K562 (cell line): ENCODE measurements around the gene GATB. TPM values are rescaled to one million over a fixed set of nuclear protein-coding genes. Genes with fewer than 3 reads are reported as not detected.

ENCODE experiments used
- ATAC-seq: fragments of 200-7000 bp; cut with Tn5 transposase; 3 replicates; pipeline ENCODE4 v1.9.1; 2020; ENCODE audit warnings: moderate library complexity
- BruUV-seq: library from RNA; stranded (reverse); fragments of 400-500 nt; replicated peaks from 2 replicates; lab custom pipeline; 2021; lab: Mats Ljungman, UMichigan
- CTCF ChIA-PET: fragments of 300-600 bp; formaldehyde crosslinking; extraction: SDS; loops from one replicate; lab custom pipeline; 2021; ENCODE audit warnings: low intra/inter-chr PET ratio; lab: Yijun Ruan, JAX
- POLR2A ChIA-PET: fragments of 300-600, 350-650 bp; sonication (Branson Sonifier 250); formaldehyde crosslinking; extraction: SDS; loops from one replicate; lab custom pipeline; 2021; ENCODE audit warnings: antibody characterized with exemption, inconsistent platforms; lab: Yijun Ruan, JAX
- DNase-seq, 4 experiments: peaks; one replicate each; pipeline versions ENCODE4 v3.0.0 to v3.0.0-alpha.2; 2011 to 2018; ENCODE audit warnings: low spot score in 3 of 4, mixed read lengths in 3 of 4; ENCODE audit errors: extremely low read depth in 1 of 4
- FAIRE-seq: peaks from 2 replicates; lab custom pipeline; 2011; peaks lifted over from hg19 to GRCh38; lab: Jason Lieb, UNC
- H2AFZ ChIP-seq: 2 replicates; pipeline ENCODE4 v1.6.0; 2011; ENCODE audit warnings: low read depth, low read length, control low read depth, inconsistent platforms
- H3K27ac ChIP-seq: fragments of 200-600 bp; 3 replicates; pipeline ENCODE4 v1.8.0; 2011; ENCODE audit warnings: low read depth, mild to moderate bottlenecking, control low read depth, inconsistent platforms, low read length, moderate library complexity, mixed read lengths; ENCODE audit errors: extremely low read depth
- H3K27me3 ChIP-seq, 2 experiments: fragments of 300-600 bp in 1 of 2; 2 replicates in 1 of 2; 3 replicates in 1 of 2; pipeline versions ENCODE4 v1.6.0 to v1.8.0; 2011; ENCODE audit warnings: inconsistent platforms in 2 of 2, low read length in 2 of 2, mild to moderate bottlenecking in 1 of 2, mixed read lengths in 1 of 2, moderate library complexity in 1 of 2; ENCODE audit not compliant: control insufficient read depth in 2 of 2, insufficient read depth in 2 of 2
- H3K36me3 ChIP-seq: fragments of 300-600 bp; 3 replicates; pipeline ENCODE4 v1.8.0; 2011; ENCODE audit warnings: mild to moderate bottlenecking, low read length, inconsistent platforms; ENCODE audit not compliant: control insufficient read depth, insufficient read depth
- H3K4me1 ChIP-seq, 2 experiments: fragments of 200-600 bp in 1 of 2; replicated peaks in 1 of 2; 2 replicates in 1 of 2; 3 replicates in 1 of 2; pipeline versions ENCODE4 v1.5.1 to v1.8.0; 2011; ENCODE audit warnings: inconsistent platforms in 2 of 2, low read length in 2 of 2, mild to moderate bottlenecking in 1 of 2, mixed read lengths in 1 of 2, moderate library complexity in 1 of 2; ENCODE audit not compliant: control insufficient read depth in 2 of 2, insufficient read depth in 2 of 2
- H3K4me2 ChIP-seq: 2 replicates; pipeline ENCODE4 v1.6.1; 2011; ENCODE audit warnings: low read length, control low read depth, inconsistent platforms, mixed read lengths; ENCODE audit not compliant: insufficient read depth
- H3K4me3 ChIP-seq: fragments of 200-600 bp; sonication (generic), shearing (Covaris generic); 2 replicates; pipeline ENCODE4 v1.5.1; 2016; ENCODE audit warnings: control low read depth, inconsistent platforms
- H3K79me2 ChIP-seq: fragments of 200-600 bp; 3 replicates; pipeline ENCODE4 v1.8.0; 2011; ENCODE audit warnings: low read length, inconsistent platforms; ENCODE audit not compliant: control insufficient read depth, insufficient read depth
- H3K9ac ChIP-seq, 2 experiments: 2 replicates each; pipeline versions ENCODE4 v1.6.0 to v1.6.1; 2011; ENCODE audit warnings: low read depth in 2 of 2, low read length in 2 of 2, control low read depth in 1 of 2, inconsistent platforms in 1 of 2, mild to moderate bottlenecking in 1 of 2, mixed read lengths in 1 of 2; ENCODE audit not compliant: insufficient read depth in 1 of 2
- H3K9me1 ChIP-seq: one replicate; pipeline ENCODE4 v1.6.0; 2011; ENCODE audit warnings: inconsistent platforms, mild to moderate bottlenecking, low read length, moderate library complexity; ENCODE audit not compliant: control insufficient read depth, insufficient read depth
- H3K9me3 ChIP-seq: replicated peaks from 2 replicates; pipeline ENCODE4 v1.5.1; 2011; ENCODE audit warnings: low read depth, low read length, inconsistent platforms; ENCODE audit not compliant: control insufficient read depth, insufficient read depth
- H4K20me1 ChIP-seq: replicated peaks from 2 replicates; pipeline ENCODE4 v1.6.1; 2011; ENCODE audit warnings: low read length, inconsistent platforms, mixed read lengths; ENCODE audit not compliant: control insufficient read depth, insufficient read depth
- CXXC5 ChIP-seq: fragments of 250-450 bp; sonication (Bioruptor Pico); IDR thresholded peaks from 2 replicates; pipeline ENCODE4 v1.8.0; 2022; ENCODE audit warnings: inconsistent platforms, mild to moderate bottlenecking, moderate library complexity
- ETS2 ChIP-seq: IDR thresholded peaks from 2 replicates; pipeline ENCODE4 v1.6.1; 2016; ENCODE audit warnings: borderline replicate concordance, missing genetic modification characterization, mild to moderate bottlenecking, moderate library complexity, missing compliant biosample characterization; ENCODE audit not compliant: poor library complexity, severe bottlenecking
- HDAC8 ChIP-seq: fragments of 450-650 bp; IDR thresholded peaks from 2 replicates; pipeline ENCODE4 v1.6.1; 2016; ENCODE audit warnings: mild to moderate bottlenecking, missing genetic modification characterization, moderate library complexity, missing compliant biosample characterization
- NCOA2 ChIP-seq, 2 experiments: fragments of 450-650 bp; IDR thresholded peaks; 2 replicates each; pipeline ENCODE4 v1.6.1; 2018; ENCODE audit warnings: mild to moderate bottlenecking in 2 of 2, moderate library complexity in 1 of 2; ENCODE audit not compliant: partially characterized antibody in 2 of 2
- PHTF2 ChIP-seq: fragments of 250-450 bp; sonication (Bioruptor Pico); IDR thresholded peaks from 2 replicates; pipeline ENCODE4 v1.5.0; 2021; ENCODE audit warnings: mild to moderate bottlenecking
- RAD21 ChIP-seq, 2 experiments: fragments of 250-450 bp in 1 of 2; fragments of 450-650 bp in 1 of 2; sonication (Bioruptor Pico) in 1 of 2; formaldehyde crosslinking in 1 of 2; IDR thresholded peaks in 1 of 2; conservative IDR thresholded peaks in 1 of 2; 2 replicates each; pipeline versions ENCODE4 v1.4.0 to v1.8.0; 2020 to 2022; ENCODE audit warnings: mild to moderate bottlenecking in 2 of 2, moderate library complexity in 1 of 2
- TCF7 ChIP-seq: sonication (generic); IDR thresholded peaks from 2 replicates; pipeline ENCODE4 v1.6.1; 2016; ENCODE audit warnings: antibody characterized with exemption, borderline replicate concordance
- TRIM28 ChIP-seq: fragments of 450-650 bp; IDR thresholded peaks from 2 replicates; pipeline ENCODE4 v1.6.1; 2017
- TSC22D4 ChIP-seq: fragments of 450-650 bp; IDR thresholded peaks from 2 replicates; pipeline ENCODE4 v1.6.1; 2016; ENCODE audit warnings: missing genetic modification characterization, missing biosample characterization, control low read depth
- ZBTB8A ChIP-seq: fragments of 450-650 bp; IDR thresholded peaks from 2 replicates; pipeline ENCODE4 v1.6.1; 2018; ENCODE audit warnings: mild to moderate bottlenecking, moderate library complexity; ENCODE audit not compliant: partially characterized antibody
- ZNF212 ChIP-seq: fragments of 450-650 bp; formaldehyde crosslinking; IDR thresholded peaks from 2 replicates; pipeline ENCODE4 v1.4.0; 2020; ENCODE audit warnings: mild to moderate bottlenecking
- ZNF239 ChIP-seq: fragments of 250-450 bp; sonication (Bioruptor Pico); IDR thresholded peaks from 2 replicates; pipeline ENCODE4 v1.4.0; 2020; ENCODE audit warnings: mild to moderate bottlenecking
- ZNF655 ChIP-seq: fragments of 250-450 bp; sonication (Bioruptor Pico); IDR thresholded peaks from 2 replicates; pipeline ENCODE4 v1.5.0; 2021
- ZNF764 ChIP-seq: fragments of 250-450 bp; sonication (Bioruptor Pico); IDR thresholded peaks from 2 replicates; pipeline ENCODE4 v1.4.0; 2020; ENCODE audit warnings: low read depth, mild to moderate bottlenecking, moderate library complexity
- ZZZ3 ChIP-seq: fragments of 450-650 bp; IDR thresholded peaks from 2 replicates; pipeline ENCODE4 v1.6.1; 2016; ENCODE audit warnings: antibody characterized with exemption, mild to moderate bottlenecking, moderate library complexity
- WGBS: fragments of 100-300 bp; shearing (Covaris generic); methylation state at CpG from one replicate; pipeline ENCODE4 v1.1.6; 2016; ENCODE audit warnings: low coverage, mixed read lengths; ENCODE audit not compliant: insufficient coverage; ENCODE audit errors: missing lambda C conversion rate; 5-methylcytosine and 5-hydroxymethylcytosine counted together
- in situ Hi-C: fragments of 300-500 bp; cut with MboI; formaldehyde crosslinking; loops from 4 replicates; pipeline ENCODE4 v1.15.0; 2018; ENCODE audit warnings: inconsistent platforms, mixed read lengths
- intact Hi-C: fragments of 100-400 bp; cut with micrococcal nuclease; formaldehyde crosslinking; loops from 2 replicates; pipeline ENCODE4 v1.14.2; 2022
- polyA plus RNA-seq, 8 experiments: library from polyadenylated mRNA; depleted of rRNA in 4 of 8; stranded (reverse) in 5 of 8; unstranded in 3 of 8; fragments of >200 nt; fragmentation: Nextera tagmentation in 2 of 8; fragmentation: Illumina TruSeq in 1 of 8; extraction: Ambion mirVana in 2 of 8; extraction: Trizol in 1 of 8; gene quantifications; 2 replicates each; pipeline versions ENCODE4 v1.2.1 to v1.2.3, GENCODE V29; 2011 to 2014; ENCODE audit warnings: inconsistent platforms in 1 of 8, missing spikeins in 1 of 8
- total RNA-seq, 7 experiments: library from RNA; depleted of rRNA in 6 of 7; stranded (reverse); fragments of >200 nt in 6 of 7; fragmentation: Illumina TruSeq in 2 of 7; extraction: Trizol in 2 of 7; gene quantifications; 2 replicates each; pipeline versions ENCODE4 v1.2.1 to v1.2.3, GENCODE V29; 2011 to 2021; ENCODE audit warnings: low replicate concordance in 1 of 7

Gene GATB
- total and polyA plus RNA-seq, 9 of the 15 experiments (the other 6 are each of a cell fraction or from before 2014, with no cell fraction given): 15.3 to 31.8 (median 26.2) TPM

DNA sequence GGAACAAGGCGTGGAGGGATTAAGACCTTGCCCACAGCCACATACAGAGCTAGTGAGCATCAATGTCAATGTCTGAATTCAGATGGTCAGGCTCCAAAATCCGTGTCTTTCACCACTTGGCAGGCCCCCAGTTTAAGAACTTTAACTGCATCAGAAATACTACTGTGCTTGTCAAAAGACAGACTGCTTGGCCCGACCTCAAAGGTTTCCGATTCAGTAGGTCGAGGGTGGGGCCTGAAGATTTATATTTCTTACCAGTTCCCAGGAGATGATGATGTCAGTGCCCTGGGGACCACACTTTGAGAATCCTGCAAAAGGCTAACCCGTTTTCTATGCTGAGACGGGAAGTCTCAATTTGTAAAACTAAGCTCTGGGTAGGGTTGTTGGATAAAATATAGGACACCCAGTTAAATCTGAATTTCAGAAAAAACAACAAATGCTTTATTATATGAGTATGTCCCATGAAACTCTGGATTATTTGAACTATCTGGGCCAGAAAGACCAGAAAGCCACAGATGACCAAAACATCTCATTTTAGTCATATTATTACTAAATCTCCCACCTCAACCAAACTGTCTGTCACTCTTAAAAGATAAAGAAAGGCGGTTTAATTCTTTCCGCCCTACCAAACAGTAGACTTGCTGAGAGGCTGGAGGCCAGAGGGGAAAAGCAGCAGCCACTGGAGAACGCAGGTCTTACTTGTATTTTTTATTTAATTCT lies 42.7 kb downstream of the GATB start:
- Histone ChIP-seq H3K36me3 (peaks cover 3% of the 10 kb centered on the region; the same call in 1 of the 3 replicates), H4K20me1 (no peaks in the 10 kb centered on the region), H3K27ac (no peak overlapping the region), H3K9me1 (no peaks in the 10 kb centered on the region), H3K4me1 (no peaks in the 10 kb centered on the region), H3K4me2 (no peak overlapping the region), H3K9ac (no peak overlapping the region), H2AFZ (no peak overlapping the region), H3K27me3 (no peaks in the 10 kb centered on the region), H3K4me3 (no peak overlapping the region), H3K79me2 (no peaks in the 10 kb centered on the region), H3K9me3 (no peaks in the 10 kb centered on the region)
- intact Hi-C loops (no loop called here), in situ Hi-C loops (no loop called here)
- BruUV-seq: no TSS peak
- FAIRE-seq (no peak), DNase-seq (no peak), ATAC-seq (no peak)
- TF ChIP-seq ZNF212 (CRISPR knock-in tag) (no peak), HDAC8 (tag) (no peak), ZNF764 (no peak)
- WGBS: 65% methylated on average over 10 of the region's 10 CpGs
- ChIA-PET CTCF (no interaction called here), POLR2A (no interaction called here)

GRCh38 chr4:151717314-151717713 lies 43.5 kb downstream of the GATB start:
- no peak overlapping the region for H2AFZ ChIP-seq
- BruUV-seq: no TSS peak

More at GRCh38 chr4:151717314-151717713, 43.5 kb downstream of the GATB start:
- POLR2A ChIA-PET: no interaction called here
- no peak overlapping the region for H3K4me2 ChIP-seq
- no peak overlapping the region for H3K9ac ChIP-seq
- H3K4me3 ChIP-seq: no peak overlapping the region
- no peak for FAIRE-seq
- ATAC-seq: no peak
- no peaks in the 10 kb centered on the region for H3K79me2 ChIP-seq
- DNase-seq: no peak
- WGBS: 73% methylated on average over 2 of the region's 2 CpGs
- H3K4me1 ChIP-seq: no peaks in the 10 kb centered on the region
- intact Hi-C loops: no loop called here
- no peaks in the 10 kb centered on the region for H4K20me1 ChIP-seq
- peaks cover 3% of the 10 kb centered on the region; the same call in 1 of the 3 replicates for H3K36me3 ChIP-seq
- H3K9me3 ChIP-seq: no peaks in the 10 kb centered on the region
- no peak for TF ChIP-seq ZZZ3
- TF ChIP-seq RAD21 (CRISPR knock-in tag; conservative IDR thresholded peaks at IDR 0.05 in 1 of 2, IDR thresholded peaks at IDR 0.05 in 1 of 2): no peak
- no peak for TF ChIP-seq TSC22D4 (tag)
- no peak for TF ChIP-seq ETS2 (tag)
- TF ChIP-seq NCOA2 (IDR thresholded peaks at IDR 0.05; ENCODE audit: partially characterized antibody in 2 of 2): no peak
- no peak for TF ChIP-seq PHTF2
- TF ChIP-seq TCF7: no peak
- no peak for TF ChIP-seq ZNF239 (CRISPR knock-in tag)
- TF ChIP-seq ZNF655: no peak
- TF ChIP-seq CXXC5 (CRISPR knock-in tag): no peak
- TF ChIP-seq TRIM28: no peak
- TF ChIP-seq ZBTB8A: no peak
- TF ChIP-seq, all 486 proteins: peak for 0
- Histone ChIP-seq H3K9me1 (no peaks in the 10 kb centered on the region), H3K27ac (no peak overlapping the region), H3K27me3 (no peaks in the 10 kb centered on the region)
- CTCF ChIA-PET: no interaction called here
- in situ Hi-C loops: no loop called here
